Raji (cell line): Measurements from ENCODE around the gene HLA-DQA1.
A peak's percentile ranks its signal among the peaks of the same experiment; 100 is the strongest.

ENCODE experiments used
- POLR2A ChIP-seq: IDR thresholded peaks from 2 replicates; pipeline ENCODE4 v1.6.1; 2011; ENCODE audit warnings: low read depth, low read length, control low read depth; ENCODE audit not compliant: insufficient read depth

Gene HLA-DQA1

DNA sequence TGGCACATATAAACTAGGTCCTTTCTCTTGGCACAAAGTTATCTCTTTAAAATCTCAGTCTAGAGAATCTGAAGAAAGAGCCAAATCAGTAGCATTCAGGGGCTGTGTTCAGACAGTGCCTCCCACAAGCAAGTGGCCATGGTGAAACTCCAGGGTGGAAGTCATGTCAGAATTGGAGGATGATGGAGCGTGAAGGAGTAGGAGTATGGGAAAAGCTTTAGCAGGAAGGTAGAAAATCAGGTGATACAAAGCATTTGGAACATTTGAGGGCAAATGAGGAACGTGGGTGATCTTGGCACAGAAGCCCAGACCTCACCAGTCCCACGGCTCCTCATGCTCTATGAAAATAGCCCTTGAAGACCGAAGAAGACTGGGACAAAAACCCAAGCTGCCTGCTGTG, 32.0 kb downstream of the HLA-DQA1 start:
- no peak for TF ChIP-seq POLR2A

- no peak for TF ChIP-seq POLR2A
Observed at GRCh38 chr6:32669893-32670292, 32.7 kb downstream of the HLA-DQA1 start.

- TF ChIP-seq POLR2A: no peak
Observed at GRCh38 chr6:32679492-32679891, 42.3 kb downstream of the HLA-DQA1 start.

DNA sequence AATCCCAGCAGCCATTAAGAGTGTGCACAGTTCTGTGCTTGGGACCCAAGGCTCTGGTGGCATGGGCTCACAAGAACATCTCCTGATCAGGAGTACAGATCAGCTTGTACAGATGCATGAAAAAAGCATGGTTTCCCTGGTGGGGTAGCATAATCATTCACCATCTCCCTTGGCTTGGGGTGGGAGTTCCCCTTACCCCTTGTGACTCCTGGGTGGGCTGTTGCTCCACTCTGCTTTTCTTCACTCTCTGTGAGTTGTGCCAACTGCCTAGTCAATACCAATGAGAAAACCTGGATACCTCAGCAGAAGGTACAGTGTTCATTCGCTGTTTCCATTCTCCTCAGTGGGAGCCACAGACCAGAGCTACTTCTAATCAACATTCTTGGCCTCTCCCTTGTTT, 42.8 kb downstream of the HLA-DQA1 start:
- TF ChIP-seq POLR2A: no peak

DNA sequence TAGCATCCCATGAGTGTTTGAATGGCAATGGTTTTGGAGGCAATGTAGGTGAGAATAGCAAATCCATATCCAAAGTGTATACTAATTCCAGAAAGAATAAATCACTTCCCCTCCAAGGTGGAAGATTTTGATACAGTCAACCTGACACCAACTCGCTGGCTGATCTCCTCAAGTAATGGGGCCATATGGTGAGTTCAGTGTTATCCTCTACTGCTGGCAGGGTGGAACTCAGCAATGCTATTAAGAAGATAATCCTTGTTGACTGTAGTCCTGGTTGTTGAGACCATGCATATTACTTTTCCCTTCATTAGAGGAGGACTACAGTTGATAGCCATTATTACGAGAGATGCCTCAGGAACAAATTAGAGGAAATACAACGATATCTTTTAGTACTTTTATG, 47.0 kb downstream of the HLA-DQA1 start:
- no peak for TF ChIP-seq POLR2A

DNA sequence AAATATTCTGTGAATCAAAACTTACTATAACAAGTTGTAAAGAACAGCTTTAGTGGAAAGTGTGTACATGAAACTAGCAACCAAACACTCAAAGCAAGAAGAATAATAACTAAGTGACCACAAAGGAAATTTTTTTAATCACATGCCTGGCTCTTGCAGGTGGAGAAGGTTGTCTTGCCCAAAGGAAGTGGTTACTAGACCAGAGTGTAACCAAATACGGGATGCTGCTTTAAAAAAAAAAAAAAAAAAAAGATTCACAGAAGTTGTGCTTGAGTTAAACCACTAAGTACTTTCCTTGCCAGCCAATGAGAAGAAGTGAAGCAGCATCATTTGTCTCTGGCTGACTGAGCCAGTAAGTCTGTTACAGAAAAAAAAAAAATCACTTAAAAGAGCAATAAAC, 48.4 kb downstream of the HLA-DQA1 start:
- TF ChIP-seq POLR2A: no peak

GRCh38 chr6:32689531-32690501, 52.6 kb downstream of the HLA-DQA1 start:
- TF ChIP-seq POLR2A: peak; percentile 47

DNA sequence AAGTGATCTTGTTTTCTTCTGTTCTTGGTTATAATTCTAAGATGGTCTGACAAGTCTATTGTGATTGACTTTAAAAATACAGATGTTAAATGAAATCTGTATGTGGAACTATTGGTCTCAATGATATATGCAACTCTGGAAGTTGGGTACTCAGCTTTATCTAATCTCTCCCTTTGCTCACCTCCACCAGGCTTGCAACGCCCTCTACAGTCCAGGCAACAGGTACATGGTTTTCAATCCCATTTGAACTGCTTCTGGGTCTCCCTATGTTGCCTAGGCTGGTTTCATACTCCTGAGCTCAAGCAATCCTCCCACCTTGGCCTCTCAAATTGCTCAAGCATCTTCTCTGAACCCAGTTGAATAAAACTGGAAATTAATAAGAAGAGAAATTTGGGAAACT, 54.8 kb downstream of the HLA-DQA1 start:
- TF ChIP-seq POLR2A: no peak
